IMR-90 (cell line): ENCODE measurements around the gene SIGLEC11. TPM values are rescaled to one million over a fixed set of nuclear protein-coding genes. Genes with fewer than 3 reads are reported as not detected.
A peak's percentile ranks its signal among the peaks of the same experiment; 100 is the strongest.

Source experiments
- ATAC-seq: fragments of 200-7000 bp; cut with Tn5 transposase; 2 replicates; pipeline ENCODE4 v1.9.1; 2020; ENCODE audit warnings: low read depth, mild to moderate bottlenecking, moderate library complexity
- BruUV-seq: library from RNA; stranded (reverse); fragments of 400-500 nt; replicated peaks from 2 replicates; lab custom pipeline; 2021; lab: Mats Ljungman, UMichigan
- CTCF ChIA-PET: fragments of 300-600 bp; formaldehyde crosslinking; extraction: SDS; loops from one replicate; lab custom pipeline; 2021; ENCODE audit warnings: antibody characterized with exemption; lab: Yijun Ruan, JAX
- POLR2A ChIA-PET: fragments of 300-600 bp; sonication (Branson Sonifier 250); formaldehyde crosslinking; loops from one replicate; lab custom pipeline; 2022; ENCODE audit warnings: antibody characterized with exemption; ENCODE audit not compliant: unreplicated experiment; lab: Charles Lee
- DNase-seq: peaks from one replicate; pipeline ENCODE4 v3.0.0; 2013
- H2AFZ ChIP-seq: replicated peaks from 2 replicates; pipeline ENCODE3; 2013; ENCODE audit warnings: low read length, mild to moderate bottlenecking; ENCODE audit not compliant: poor library complexity
- H2AK5ac ChIP-seq: 2 replicates; pipeline ENCODE4 v1.6.1; 2013; ENCODE audit warnings: low read depth, low read length, inconsistent platforms
- H2AK9ac ChIP-seq: replicated peaks from 2 replicates; pipeline ENCODE3; 2013; ENCODE audit warnings: mild to moderate bottlenecking, low read depth, low read length, moderate library complexity; ENCODE audit not compliant: poor library complexity
- H2BK120ac ChIP-seq: 2 replicates; pipeline ENCODE4 v1.6.1; 2013; ENCODE audit warnings: low read depth, low read length, inconsistent platforms
- H2BK15ac ChIP-seq: 3 replicates; pipeline ENCODE4 v1.6.1; 2013; ENCODE audit warnings: low read depth, low read length, inconsistent platforms
- H2BK20ac ChIP-seq: 2 replicates; pipeline ENCODE4 v1.6.1; 2013; ENCODE audit warnings: low read depth, mild to moderate bottlenecking, inconsistent platforms, low read length, moderate library complexity
- H2BK5ac ChIP-seq: 2 replicates; pipeline ENCODE4 v1.6.1; 2013; ENCODE audit warnings: mild to moderate bottlenecking, low read depth, low read length, inconsistent platforms; ENCODE audit not compliant: poor library complexity, severe bottlenecking
- H3K14ac ChIP-seq: replicated peaks from 2 replicates; pipeline ENCODE4 v1.6.1; 2013; ENCODE audit warnings: low read depth, low read length, inconsistent platforms
- H3K18ac ChIP-seq: 2 replicates; pipeline ENCODE4 v1.6.1; 2013; ENCODE audit warnings: low read depth, low read length, control low read depth
- H3K23ac ChIP-seq: 2 replicates; pipeline ENCODE4 v1.6.1; 2013; ENCODE audit warnings: low read depth, low read length, inconsistent platforms
- H3K27ac ChIP-seq: 2 replicates; pipeline ENCODE4 v1.5.1; 2013; ENCODE audit warnings: mild to moderate bottlenecking, control low read depth, low read length; ENCODE audit not compliant: insufficient read depth
- H3K27me3 ChIP-seq: 2 replicates; pipeline ENCODE4 v1.6.1; 2013; ENCODE audit warnings: low read length; ENCODE audit not compliant: control insufficient read depth, insufficient read depth
- H3K36me3 ChIP-seq: 2 replicates; pipeline ENCODE4 v1.6.1; 2013; ENCODE audit warnings: low read length, mixed read lengths; ENCODE audit not compliant: control insufficient read depth, insufficient read depth
- H3K4ac ChIP-seq: 2 replicates; pipeline ENCODE4 v1.6.1; 2013; ENCODE audit warnings: low read depth, low read length, inconsistent platforms
- H3K4me1 ChIP-seq: 2 replicates; pipeline ENCODE4 v1.6.1; 2013; ENCODE audit warnings: low read length, mixed read lengths; ENCODE audit not compliant: control insufficient read depth, insufficient read depth
- H3K4me2 ChIP-seq: 2 replicates; pipeline ENCODE4 v1.6.1; 2013; ENCODE audit warnings: low read depth, mild to moderate bottlenecking, control low read depth, low read length, moderate library complexity
- H3K4me3 ChIP-seq: 2 replicates; pipeline ENCODE4 v1.5.1; 2013; ENCODE audit warnings: low read depth, mild to moderate bottlenecking, control low read depth, low read length, moderate library complexity; ENCODE audit not compliant: insufficient read depth
- H3K56ac ChIP-seq: 2 replicates; pipeline ENCODE4 v1.6.1; 2013; ENCODE audit warnings: low read length, inconsistent platforms; ENCODE audit not compliant: insufficient read depth; ENCODE audit errors: extremely low read depth
- H3K79me1 ChIP-seq, 2 experiments: 2 replicates each; pipeline ENCODE4 v1.6.1; 2013; ENCODE audit warnings: low read length in 2 of 2, inconsistent platforms in 1 of 2, low read depth in 1 of 2
- H3K9ac ChIP-seq: 2 replicates; pipeline ENCODE4 v1.6.1; 2013; ENCODE audit warnings: low read depth, low read length, control low read depth
- H3K9me1 ChIP-seq: 2 replicates; pipeline ENCODE4 v1.6.1; 2013; ENCODE audit warnings: low read length, inconsistent platforms; ENCODE audit not compliant: insufficient read depth
- H3K9me3 ChIP-seq: 2 replicates; pipeline ENCODE4 v1.6.1; 2013; ENCODE audit warnings: low read length; ENCODE audit not compliant: control insufficient read depth, insufficient read depth
- H4K20me1 ChIP-seq: 2 replicates; pipeline ENCODE4 v1.6.1; 2013; ENCODE audit warnings: low read length, inconsistent platforms; ENCODE audit not compliant: insufficient read depth
- H4K5ac ChIP-seq: 2 replicates; pipeline ENCODE4 v1.6.1; 2013; ENCODE audit warnings: mild to moderate bottlenecking, low read depth, low read length, control low read depth
- H4K8ac ChIP-seq, 2 experiments: 2 replicates each; pipeline ENCODE4 v1.6.1; 2013; ENCODE audit warnings: low read depth in 2 of 2, low read length in 2 of 2, control low read depth in 1 of 2, inconsistent platforms in 1 of 2
- H4K91ac ChIP-seq: 2 replicates; pipeline ENCODE4 v1.6.1; 2013; ENCODE audit warnings: low read depth, low read length, inconsistent platforms; ENCODE audit not compliant: insufficient read depth
- BHLHE40 ChIP-seq: fragments of 150-350 bp; IDR thresholded peaks from 2 replicates; pipeline ENCODE4 v1.6.1; 2016; ENCODE audit warnings: mild to moderate bottlenecking, low read depth, low read length
- CEBPB ChIP-seq: IDR thresholded peaks from 2 replicates; pipeline ENCODE4 v1.6.1; 2012; ENCODE audit warnings: low read depth, low read length, improper control_type of control experiment
- MXI1 ChIP-seq: IDR thresholded peaks from 2 replicates; pipeline ENCODE4 v1.6.1; 2012; ENCODE audit warnings: low read depth, mild to moderate bottlenecking, low read length, moderate library complexity, borderline replicate concordance
- NFE2L2 ChIP-seq: fragments of 150-350 bp; IDR thresholded peaks from 2 replicates; pipeline ENCODE4 v1.6.1; 2016; ENCODE audit warnings: low read depth, mild to moderate bottlenecking, low read length
- USF2 ChIP-seq: fragments of 150-350 bp; IDR thresholded peaks from 2 replicates; pipeline ENCODE4 v1.6.1; 2017; ENCODE audit warnings: mild to moderate bottlenecking, antibody characterized with exemption, low read length, low read depth
- WGBS, 2 experiments: methylation state at CpG; one replicate each; pipeline versions ENCODE4 v1.1.5 to v1.1.7; 2013; ENCODE audit warnings: missing lambda C conversion rate in 2 of 2; ENCODE audit not compliant: insufficient read length in 1 of 2; ENCODE audit errors: extremely low coverage in 2 of 2; 5-methylcytosine and 5-hydroxymethylcytosine counted together
- dilution Hi-C: fragments of 300-500 bp; cut with HindIII; formaldehyde crosslinking; loops from one replicate; pipeline ENCODE4 v1.14.3; 2018; ENCODE audit warnings: low sequenced_read_pairs; ENCODE audit not compliant: unreplicated experiment
- in situ Hi-C: fragments of 300-500 bp; cut with MboI; formaldehyde crosslinking; loops from 3 replicates; pipeline ENCODE4 v1.14.3; 2019; ENCODE audit warnings: low sequenced_read_pairs, inconsistent platforms, mixed read lengths
- intact Hi-C: fragments of 100-400 bp; cut with micrococcal nuclease; formaldehyde crosslinking; loops from 2 replicates; pipeline ENCODE4 v1.10.0; 2022
- polyA plus RNA-seq, 3 experiments: library from polyadenylated mRNA; depleted of rRNA; stranded (reverse); fragments of >200 nt; gene quantifications; 2 replicates each; pipeline ENCODE4 v1.2.3, GENCODE V29; 2012; ENCODE audit warnings: low replicate concordance in 1 of 3
- total RNA-seq: library from RNA; depleted of rRNA; stranded (reverse); fragments of >200 nt; gene quantifications from 2 replicates; pipeline ENCODE4 v1.2.3, GENCODE V29; 2012

The SIGLEC11 gene
- total and polyA plus RNA-seq, 2 of the 4 experiments (the other 2 are of a cell fraction), result not detected

GRCh38 chr19:49929611-49930482 lies 31.1 kb downstream of the SIGLEC11 start:
- Histone ChIP-seq H3K9me3 (no peaks in the 10 kb centered on the region), H3K18ac (peak overlapping the region; percentile 79), H3K79me1 (peaks cover 16 to 38% of the 10 kb centered on the region in 2 experiments), H3K4me2 (peak overlapping the region; percentile 87), H3K36me3 (peaks cover 13% of the 10 kb centered on the region), H4K20me1 (peaks cover 10% of the 10 kb centered on the region; the same call in 1 of the 2 replicates), H3K9me1 (peaks cover 14% of the 10 kb centered on the region), H3K23ac (peak overlapping the region; percentile 88), H4K5ac (peak overlapping the region; percentile 71), H2BK15ac (peak overlapping the region; percentile 77; the same call in 1 of the 3 replicates), H4K8ac (peak overlapping the region; percentile 82 to 98), H3K14ac (peak overlapping the region; percentile 96), H3K27me3 (no peaks in the 10 kb centered on the region), H2AK9ac (peak overlapping the region; percentile 100), H3K56ac (peak overlapping the region; percentile 91), H2BK120ac (peak overlapping the region; percentile 91), H4K91ac (peak overlapping the region; percentile 93), H2AK5ac (peak overlapping the region; percentile 69), H2AFZ (peak overlapping the region; percentile 98), H2BK5ac (peak overlapping the region; percentile 92), H2BK20ac (peak overlapping the region; percentile 72; the same call in 1 of the 2 replicates), H3K9ac (peak overlapping the region; percentile 83), H3K4ac (peak overlapping the region; percentile 97), H3K4me3 (peak overlapping the region; percentile 80), H3K4me1 (peaks cover 4% of the 10 kb centered on the region), H3K27ac (peak overlapping the region; percentile 75)
- POLR2A ChIA-PET, result interaction anchor here (0.6 to 1.0 kb wide), 5 partner anchors 11 to 79 kb away, joined by 3 to 7 read pairs (median 5); no protein-coding TSS in a partner anchor
- in situ Hi-C loops (loop anchor here (10.0 kb wide), 2 partner anchors 55 to 215 kb away; no protein-coding TSS in a partner anchor), dilution Hi-C loops (no loop called here), intact Hi-C loops (no loop called here)
- TF ChIP-seq BHLHE40 (peak; percentile 69), NFE2L2 (no peak), CEBPB (no peak), USF2 (peak; percentile 31; the same call in 1 of the 2 replicates), MXI1 (peak; percentile 78; the same call in 1 of the 2 replicates)
- CTCF ChIA-PET, result no interaction called here
- peak; percentile 93 for ATAC-seq
- BruUV-seq, result no TSS peak
- peak; percentile 97 for DNase-seq
- WGBS, 2 experiments, result 8% methylated on average over 10 of the region's 43 CpGs; no CpG with 5 or more reads in 1 of the 2 experiments
